DND-41 (cell line): ENCODE results near the gene AUH.

Source experiments
- EZH2 ChIP-seq: IDR thresholded peaks from 3 replicates; pipeline ENCODE4 v1.6.1; 2012; ENCODE audit warnings: borderline replicate concordance, low read depth, mild to moderate bottlenecking, moderate library complexity, low read length, inconsistent platforms; ENCODE audit not compliant: severe bottlenecking
- TF ChIP-seq, protein P1 (sequence below): IDR thresholded peaks from 2 replicates; pipeline ENCODE4 v1.5.1; 2012; ENCODE audit warnings: borderline replicate concordance, low read length, moderate library complexity, mild to moderate bottlenecking; ENCODE audit not compliant: poor library complexity, severe bottlenecking; ENCODE audit errors: extremely low read depth

DNA sequence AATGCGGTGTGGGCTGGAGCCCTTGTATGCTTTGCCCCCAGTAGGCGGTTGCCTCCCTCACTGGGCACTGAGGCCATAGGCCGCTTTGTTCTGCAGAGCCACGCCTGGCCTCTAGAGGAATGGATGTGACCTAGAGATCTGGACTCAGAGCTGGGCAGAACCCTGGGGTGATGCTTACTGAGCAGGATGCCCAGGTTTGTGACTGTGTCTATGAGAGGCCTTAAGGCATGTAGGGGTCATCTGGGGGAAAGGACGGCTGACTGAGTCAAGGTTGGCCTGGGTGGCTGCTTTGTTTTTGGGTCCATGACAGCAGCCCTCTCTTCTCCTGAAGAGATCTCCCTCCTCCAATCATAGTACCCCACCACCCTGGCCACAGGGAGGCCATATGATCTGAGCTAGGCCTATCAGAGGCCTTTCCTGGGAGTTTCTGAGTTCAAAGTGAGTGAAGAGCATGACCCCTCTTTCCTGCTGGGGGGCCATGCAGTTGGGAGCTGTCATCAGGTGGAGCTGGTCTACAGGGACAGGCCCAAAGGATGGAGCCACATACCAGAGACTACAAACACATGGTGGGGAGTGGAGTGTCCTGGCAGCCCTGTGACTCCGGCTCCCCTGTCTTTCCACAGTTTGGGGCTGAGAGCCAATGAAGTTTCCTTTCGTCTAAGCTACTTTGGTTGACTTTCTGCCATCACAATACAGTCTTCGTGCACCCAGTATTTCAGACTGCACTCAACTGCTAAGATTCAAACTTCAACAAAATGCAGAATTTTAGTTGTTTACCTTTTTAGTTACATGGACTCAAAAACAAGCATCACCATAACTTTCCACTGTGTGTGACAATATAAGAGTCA, 165.4 kb downstream of the AUH start:
- TF ChIP-seq, protein P1, sequence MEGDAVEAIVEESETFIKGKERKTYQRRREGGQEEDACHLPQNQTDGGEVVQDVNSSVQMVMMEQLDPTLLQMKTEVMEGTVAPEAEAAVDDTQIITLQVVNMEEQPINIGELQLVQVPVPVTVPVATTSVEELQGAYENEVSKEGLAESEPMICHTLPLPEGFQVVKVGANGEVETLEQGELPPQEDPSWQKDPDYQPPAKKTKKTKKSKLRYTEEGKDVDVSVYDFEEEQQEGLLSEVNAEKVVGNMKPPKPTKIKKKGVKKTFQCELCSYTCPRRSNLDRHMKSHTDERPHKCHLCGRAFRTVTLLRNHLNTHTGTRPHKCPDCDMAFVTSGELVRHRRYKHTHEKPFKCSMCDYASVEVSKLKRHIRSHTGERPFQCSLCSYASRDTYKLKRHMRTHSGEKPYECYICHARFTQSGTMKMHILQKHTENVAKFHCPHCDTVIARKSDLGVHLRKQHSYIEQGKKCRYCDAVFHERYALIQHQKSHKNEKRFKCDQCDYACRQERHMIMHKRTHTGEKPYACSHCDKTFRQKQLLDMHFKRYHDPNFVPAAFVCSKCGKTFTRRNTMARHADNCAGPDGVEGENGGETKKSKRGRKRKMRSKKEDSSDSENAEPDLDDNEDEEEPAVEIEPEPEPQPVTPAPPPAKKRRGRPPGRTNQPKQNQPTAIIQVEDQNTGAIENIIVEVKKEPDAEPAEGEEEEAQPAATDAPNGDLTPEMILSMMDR, result no peak
- no peak for TF ChIP-seq EZH2
